ENCODE results near the gene YY1. TPM values are rescaled to one million over a fixed set of nuclear protein-coding genes. Genes with fewer than 3 reads are reported as not detected.
A peak's percentile ranks its signal among the peaks of the same experiment; 100 is the strongest.

The YY1 gene
- total and polyA plus RNA-seq, 2 of the 4 experiments (the other 2 are of a cell fraction) = 21.7 to 29.9 TPM

DNA sequence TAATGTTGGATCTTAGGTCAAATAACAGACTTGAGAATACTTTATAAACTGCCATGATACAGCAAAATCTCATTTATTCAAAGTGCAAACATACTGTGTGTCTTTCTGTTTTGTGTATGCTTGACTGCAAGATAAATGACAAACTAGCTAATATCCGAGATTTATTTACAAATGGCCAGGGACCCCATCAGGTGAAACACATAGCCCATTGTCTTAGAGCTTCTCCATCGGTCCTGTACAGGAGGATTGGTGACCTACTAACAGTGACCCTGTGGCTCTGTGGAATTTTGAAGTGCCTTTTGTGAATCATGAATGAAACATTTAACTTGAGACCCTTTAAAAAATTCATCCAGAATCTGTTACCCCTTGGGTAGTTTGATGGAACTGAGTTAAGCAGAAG is 40.2 kb downstream of the YY1 start:
- no peak overlapping the region for H2AFZ ChIP-seq (replicated peaks; ENCODE audit: low read length, poor library complexity)
- in situ Hi-C loops (cut with MboI; ENCODE audit: low sequenced_read_pairs) = no loop called here

More for the DNA sequence above, 40.2 kb downstream of the YY1 start:
- POLR2A ChIA-PET (ENCODE audit: unreplicated experiment) = no interaction called here
- H3K9me3 ChIP-seq (ENCODE audit: control insufficient read depth, insufficient read depth, low read length) = no peaks in the 10 kb centered on the region
- H4K5ac ChIP-seq (ENCODE audit: low read depth, low read length) = no peak overlapping the region
- H2AK9ac ChIP-seq (replicated peaks; ENCODE audit: low read depth, low read length, poor library complexity) = no peak overlapping the region
- no TSS peak for BruUV-seq (replicated peaks)
- H3K4ac ChIP-seq (ENCODE audit: low read depth, low read length) = no peak overlapping the region
- H4K8ac ChIP-seq (ENCODE audit: low read depth in 2 of 2, low read length in 2 of 2) = no peak overlapping the region
- no peak overlapping the region for H3K4me2 ChIP-seq (ENCODE audit: low read depth, low read length)
- H3K56ac ChIP-seq (ENCODE audit: extremely low read depth, insufficient read depth, low read length) = no peak overlapping the region
- WGBS, 2 experiments (ENCODE audit: extremely low coverage in 2 of 2, insufficient read length in 1 of 2) = no CpG with 5 or more reads among the region's 2 CpGs
- no peaks in the 10 kb centered on the region for H3K27me3 ChIP-seq (ENCODE audit: control insufficient read depth, insufficient read depth, low read length)
- dilution Hi-C loops (cut with HindIII; ENCODE audit: low sequenced_read_pairs, unreplicated experiment) (no loop called here), intact Hi-C loops (cut with micrococcal nuclease) (no loop called here)
- peak overlapping the region; percentile 21; the same call in 1 of the 2 replicates for H3K23ac ChIP-seq (ENCODE audit: low read depth, low read length)
- H3K9ac ChIP-seq (ENCODE audit: low read depth, low read length) = no peak overlapping the region
- no peak overlapping the region for H3K4me3 ChIP-seq (ENCODE audit: insufficient read depth, low read depth, low read length)
- peaks cover 11% of the 10 kb centered on the region for H3K4me1 ChIP-seq (ENCODE audit: control insufficient read depth, insufficient read depth, low read length)
- TF ChIP-seq MAZ (IDR thresholded peaks at IDR 0.05; ENCODE audit: borderline replicate concordance, low read depth, low read length) (no peak), RCOR1 (IDR thresholded peaks at IDR 0.05; ENCODE audit: insufficient replicate concordance, low read length) (no peak), MXI1 (IDR thresholded peaks at IDR 0.05; ENCODE audit: borderline replicate concordance, low read depth, low read length) (no peak), CEBPB (IDR thresholded peaks at IDR 0.05; ENCODE audit: low read depth, low read length) (no peak), FOS (IDR thresholded peaks at IDR 0.05; ENCODE audit: low read depth, low read length) (no peak), NFE2L2 (IDR thresholded peaks at IDR 0.05; ENCODE audit: low read depth, low read length) (no peak), MAFK (IDR thresholded peaks at IDR 0.05; ENCODE audit: low read depth, low read length) (no peak), BHLHE40 (IDR thresholded peaks at IDR 0.05; ENCODE audit: low read depth, low read length) (no peak), CHD1 (IDR thresholded peaks at IDR 0.05; ENCODE audit: low read depth, low read length) (no peak), RFX5 (IDR thresholded peaks at IDR 0.05; ENCODE audit: low read depth, low read length) (no peak)
- TF ChIP-seq, protein P1, sequence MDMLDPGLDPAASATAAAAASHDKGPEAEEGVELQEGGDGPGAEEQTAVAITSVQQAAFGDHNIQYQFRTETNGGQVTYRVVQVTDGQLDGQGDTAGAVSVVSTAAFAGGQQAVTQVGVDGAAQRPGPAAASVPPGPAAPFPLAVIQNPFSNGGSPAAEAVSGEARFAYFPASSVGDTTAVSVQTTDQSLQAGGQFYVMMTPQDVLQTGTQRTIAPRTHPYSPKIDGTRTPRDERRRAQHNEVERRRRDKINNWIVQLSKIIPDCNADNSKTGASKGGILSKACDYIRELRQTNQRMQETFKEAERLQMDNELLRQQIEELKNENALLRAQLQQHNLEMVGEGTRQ (IDR thresholded peaks at IDR 0.05; ENCODE audit: low read depth, low read length) = no peak
- H2BK15ac ChIP-seq (ENCODE audit: low read depth, low read length) = no peak overlapping the region
- no peak overlapping the region for H2BK120ac ChIP-seq (ENCODE audit: low read depth, low read length)
- H3K9me1 ChIP-seq (ENCODE audit: insufficient read depth, low read length) = peaks cover 31% of the 10 kb centered on the region
- ATAC-seq (ENCODE audit: low read depth) (no peak), DNase-seq (no peak)
- H3K18ac ChIP-seq (ENCODE audit: low read depth, low read length) = no peak overlapping the region
- H4K91ac ChIP-seq (ENCODE audit: insufficient read depth, low read depth, low read length) = no peak overlapping the region
- peaks cover 50% of the 10 kb centered on the region for H4K20me1 ChIP-seq (ENCODE audit: insufficient read depth, low read length)
- 0 out of 2 replicates have a peak overlapping the region, but pooled peaks have one; percentile 24 for H3K14ac ChIP-seq (replicated peaks; ENCODE audit: low read depth, low read length)
- CTCF ChIA-PET = interaction anchor here (0.6 to 1.4 kb wide), 3 partner anchors 8 to 38 kb away, joined by 3 to 5 read pairs (median 4); no protein-coding TSS in a partner anchor
- peak overlapping the region; percentile 21 for H2BK5ac ChIP-seq (ENCODE audit: low read depth, low read length, poor library complexity, severe bottlenecking)
- H3K36me3 ChIP-seq (ENCODE audit: control insufficient read depth, insufficient read depth, low read length) = peaks cover 26% of the 10 kb centered on the region
- H2BK20ac ChIP-seq (ENCODE audit: low read depth, low read length) = no peak overlapping the region
- H3K27ac ChIP-seq (ENCODE audit: insufficient read depth, low read length) = no peak overlapping the region
- H2AK5ac ChIP-seq (ENCODE audit: low read depth, low read length) = no peak overlapping the region
- H3K79me1 ChIP-seq (ENCODE audit: low read depth in 1 of 2, low read length in 2 of 2) = peaks cover 42 to 79% of the 10 kb centered on the region in 2 experiments
